ENCODE measurements around the gene SNX2.

GRCh38 chr5:122879076-122879475, 104.2 kb downstream of the SNX2 start:
- TF ChIP-seq EZH2 (IDR thresholded peaks at IDR 0.05; ENCODE audit: insufficient read depth, poor library complexity, severe bottlenecking) (no peak), EZH2phosphoT487 (IDR thresholded peaks at IDR 0.05; ENCODE audit: insufficient read depth, low read depth) (no peak)
